ENCODE data around the gene PRPF40B. TPM values are rescaled to one million over a fixed set of nuclear protein-coding genes. Genes with fewer than 3 reads are reported as not detected.
A peak's percentile ranks its signal among the peaks of the same experiment; 100 is the strongest.

The PRPF40B gene
- total RNA-seq, 4 donors from 2014 or later = 17.4 to 72.9 (median 25.4) TPM

DNA sequence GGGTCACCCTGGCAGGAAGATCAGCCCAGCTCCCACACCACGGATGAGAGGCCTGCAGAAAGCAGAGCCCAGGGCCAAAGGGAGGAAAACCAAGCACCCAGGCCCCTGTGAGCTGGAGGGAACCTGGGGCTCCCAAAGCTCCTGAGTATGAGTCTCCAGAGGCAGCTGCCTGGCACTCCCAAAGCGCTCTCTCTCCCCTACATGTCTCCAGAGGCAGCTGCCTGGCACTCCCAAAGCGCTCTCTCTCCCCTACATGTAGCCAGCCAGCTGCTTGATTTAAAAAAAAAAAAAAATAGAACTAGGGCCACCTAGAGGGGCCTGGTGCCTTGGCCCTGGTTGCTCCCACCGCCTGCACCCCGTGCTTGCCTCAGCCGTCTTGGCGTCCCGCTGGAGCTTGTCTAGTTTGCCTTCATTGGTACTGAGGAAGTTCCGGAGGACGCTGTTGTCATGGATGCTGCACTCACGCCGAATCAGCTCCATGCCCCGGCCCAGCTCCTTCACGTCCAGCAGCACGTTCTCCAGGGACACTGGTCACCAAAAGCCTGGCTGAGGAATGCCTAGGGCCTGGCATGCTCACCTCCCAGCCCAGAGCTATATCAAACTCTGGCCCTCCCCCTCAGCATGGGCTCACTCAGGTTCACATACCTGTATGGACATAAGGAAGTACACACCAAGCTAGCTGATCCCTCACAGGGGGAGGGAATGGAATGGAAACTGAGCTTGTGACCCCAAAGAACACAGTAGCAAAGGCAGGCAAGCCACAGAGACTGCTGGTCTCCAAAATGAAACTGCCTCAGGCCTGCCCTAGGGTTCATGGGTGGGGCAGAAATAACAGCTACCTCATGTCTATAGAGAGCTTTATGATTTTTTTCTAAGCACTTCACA lies 24.7 kb downstream of the PRPF40B start:
- TF ChIP-seq, protein P1, sequence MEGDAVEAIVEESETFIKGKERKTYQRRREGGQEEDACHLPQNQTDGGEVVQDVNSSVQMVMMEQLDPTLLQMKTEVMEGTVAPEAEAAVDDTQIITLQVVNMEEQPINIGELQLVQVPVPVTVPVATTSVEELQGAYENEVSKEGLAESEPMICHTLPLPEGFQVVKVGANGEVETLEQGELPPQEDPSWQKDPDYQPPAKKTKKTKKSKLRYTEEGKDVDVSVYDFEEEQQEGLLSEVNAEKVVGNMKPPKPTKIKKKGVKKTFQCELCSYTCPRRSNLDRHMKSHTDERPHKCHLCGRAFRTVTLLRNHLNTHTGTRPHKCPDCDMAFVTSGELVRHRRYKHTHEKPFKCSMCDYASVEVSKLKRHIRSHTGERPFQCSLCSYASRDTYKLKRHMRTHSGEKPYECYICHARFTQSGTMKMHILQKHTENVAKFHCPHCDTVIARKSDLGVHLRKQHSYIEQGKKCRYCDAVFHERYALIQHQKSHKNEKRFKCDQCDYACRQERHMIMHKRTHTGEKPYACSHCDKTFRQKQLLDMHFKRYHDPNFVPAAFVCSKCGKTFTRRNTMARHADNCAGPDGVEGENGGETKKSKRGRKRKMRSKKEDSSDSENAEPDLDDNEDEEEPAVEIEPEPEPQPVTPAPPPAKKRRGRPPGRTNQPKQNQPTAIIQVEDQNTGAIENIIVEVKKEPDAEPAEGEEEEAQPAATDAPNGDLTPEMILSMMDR (IDR thresholded peaks at IDR 0.05) = no peak
- no peak for TF ChIP-seq POLR2A (IDR thresholded peaks at IDR 0.05)
- intact Hi-C loops (cut with DNase I; ENCODE audit: low total_unique reads) = no loop called here

GRCh38 chr12:49648712-49649003 lies 25.3 kb downstream of the PRPF40B start:
- Histone ChIP-seq H3K36me3 (no peaks in the 10 kb centered on the region), H3K4me1 (no peaks in the 10 kb centered on the region), H3K4me3 (no peak overlapping the region), H3K27me3 (no peaks in the 10 kb centered on the region), H3K9me3 (no peaks in the 10 kb centered on the region), H3K27ac (peak overlapping the region; percentile 12 to 51)
- intact Hi-C loops (cut with DNase I; ENCODE audit: low total_unique reads) = no loop called here
- no peak for TF ChIP-seq POLR2A (IDR thresholded peaks at IDR 0.05)
- TF ChIP-seq, protein P1 (IDR thresholded peaks at IDR 0.05) = no peak
- no peak for DNase-seq

More for the DNA sequence above, 24.7 kb downstream of the PRPF40B start:
- H3K27me3 ChIP-seq = no peaks in the 10 kb centered on the region
- no peak overlapping the region for H3K4me3 ChIP-seq
- no peaks in the 10 kb centered on the region for H3K36me3 ChIP-seq
- H3K9me3 ChIP-seq = no peaks in the 10 kb centered on the region
- DNase-seq = no peak
- no peaks in the 10 kb centered on the region for H3K4me1 ChIP-seq
- H3K27ac ChIP-seq = peak overlapping the region; percentile 12 to 51

- H3K4me1 ChIP-seq = no peaks in the 10 kb centered on the region
- H3K4me3 ChIP-seq = no peak overlapping the region
- no peaks in the 10 kb centered on the region for H3K36me3 ChIP-seq
- intact Hi-C loops (cut with DNase I; ENCODE audit: low total_unique reads) = no loop called here
- no peaks in the 10 kb centered on the region for H3K27me3 ChIP-seq
- TF ChIP-seq POLR2A (IDR thresholded peaks at IDR 0.05) = no peak
- TF ChIP-seq, protein P1 (IDR thresholded peaks at IDR 0.05) = no peak
- H3K27ac ChIP-seq = peak overlapping the region; percentile 12 to 22
- no peak for DNase-seq
- H3K9me3 ChIP-seq = no peaks in the 10 kb centered on the region
These were observed 26.1 kb downstream of the PRPF40B start for GRCh38 chr12:49649445-49649844.

DNA sequence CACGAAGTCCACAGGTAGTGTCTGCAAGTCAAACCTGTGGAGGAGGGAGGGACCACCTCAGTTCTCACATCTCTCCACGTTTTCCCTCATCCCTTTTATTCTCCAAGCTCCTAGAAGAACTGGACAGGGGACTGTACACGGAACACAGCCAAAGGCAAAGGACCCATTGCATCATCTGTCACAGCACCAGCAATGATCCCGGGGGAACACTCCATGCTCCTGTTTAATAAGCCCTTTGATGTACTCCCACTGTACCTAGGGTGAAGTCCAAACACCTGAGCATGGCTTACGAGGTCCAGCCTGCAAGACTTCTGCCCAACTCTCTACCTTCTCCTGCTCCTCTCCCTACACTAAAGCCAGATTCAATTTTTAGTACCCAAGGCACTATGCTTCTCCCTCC lies 26.5 kb downstream of the PRPF40B start:
- H3K9me3 ChIP-seq = no peaks in the 10 kb centered on the region
- H3K4me1 ChIP-seq = no peaks in the 10 kb centered on the region
- no peak overlapping the region for H3K27ac ChIP-seq
- H3K36me3 ChIP-seq = no peaks in the 10 kb centered on the region
- H3K4me3 ChIP-seq = no peak overlapping the region
- TF ChIP-seq, protein P1 (IDR thresholded peaks at IDR 0.05) = no peak
- TF ChIP-seq POLR2A (IDR thresholded peaks at IDR 0.05) = no peak
- H3K27me3 ChIP-seq = no peaks in the 10 kb centered on the region
- DNase-seq = no peak
- intact Hi-C loops (cut with DNase I; ENCODE audit: low total_unique reads) = no loop called here

DNA sequence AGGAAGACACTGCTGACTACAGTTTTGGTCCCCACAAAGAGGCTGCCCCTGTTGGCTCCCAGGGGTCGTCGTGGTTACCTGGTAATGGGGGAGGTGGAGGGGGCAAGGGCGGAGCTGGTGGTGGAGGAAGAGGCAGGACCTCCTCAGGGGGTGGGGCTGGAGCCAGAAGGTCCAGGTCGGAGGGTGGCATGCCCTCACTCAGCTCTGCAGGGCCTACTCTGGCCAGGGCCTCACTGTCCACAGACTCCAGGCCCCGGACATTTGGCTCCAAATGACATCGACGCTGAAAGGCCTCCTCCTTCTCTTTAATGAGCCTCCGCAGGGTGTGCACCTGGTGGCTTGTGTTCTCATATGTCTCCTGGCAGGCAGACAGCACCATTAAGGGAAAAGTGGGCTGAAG lies 28.5 kb downstream of the PRPF40B start:
- Histone ChIP-seq H3K27me3 (no peaks in the 10 kb centered on the region), H3K4me1 (no peaks in the 10 kb centered on the region), H3K9me3 (no peaks in the 10 kb centered on the region), H3K4me3 (no peak overlapping the region), H3K27ac (no peak overlapping the region), H3K36me3 (no peaks in the 10 kb centered on the region)
- no peak for TF ChIP-seq POLR2A (IDR thresholded peaks at IDR 0.05)
- TF ChIP-seq, protein P1 (IDR thresholded peaks at IDR 0.05) = no peak
- DNase-seq = no peak
- intact Hi-C loops (cut with DNase I; ENCODE audit: low total_unique reads) = no loop called here
